Kidney (tissue), 14 donors: ENCODE measurements around the gene TNPO2. TPM values are rescaled to one million over a fixed set of nuclear protein-coding genes. Genes with fewer than 3 reads are reported as not detected.
"Not testable (repeated sequence)": the region's sequence is repeated elsewhere in the genome, so short reads cannot be mapped to it uniquely, and the experiment has no call there.

Source experiments
- DNase-seq, 5 donors: peaks; one replicate each; pipeline ENCODE4 v3.0.0-alpha.2; 2013 to 2020
- FAIRE-seq: peaks from 2 replicates; lab custom pipeline; 2012; peaks lifted over from hg19 to GRCh38; lab: Jason Lieb, UNC
- H3K27ac ChIP-seq, 2 donors: one replicate each; pipeline ENCODE4 v1.7.0; 2013; ENCODE audit warnings: low read depth in 2 of 2, low read length in 2 of 2, inconsistent platforms in 1 of 2
- H3K27me3 ChIP-seq: one replicate; pipeline ENCODE4 v1.7.1; 2013; ENCODE audit warnings: low read length, inconsistent platforms; ENCODE audit not compliant: control insufficient read depth, insufficient read depth
- H3K36me3 ChIP-seq, 3 donors: one replicate each; pipeline versions ENCODE4 v1.7.0 to v1.7.1; 2013; ENCODE audit warnings: low read length in 3 of 3, control low read depth in 1 of 3, inconsistent platforms in 1 of 3; ENCODE audit not compliant: insufficient read depth in 3 of 3, control insufficient read depth in 2 of 3
- H3K4me1 ChIP-seq, 3 donors: one replicate each; pipeline versions ENCODE4 v1.7.0 to v1.7.1; 2013; ENCODE audit warnings: low read length in 3 of 3, inconsistent platforms in 1 of 3, low read depth in 1 of 3; ENCODE audit not compliant: control insufficient read depth in 2 of 3, insufficient read depth in 2 of 3
- H3K4me3 ChIP-seq, 3 donors: one replicate each; pipeline versions ENCODE4 v1.7.0 to v1.8.1; 2013; ENCODE audit warnings: low read length in 3 of 3, control low read depth in 1 of 3, inconsistent platforms in 1 of 3
- H3K9ac ChIP-seq, 3 donors: one replicate each; pipeline versions ENCODE4 v1.7.0 to v1.7.1; 2013; ENCODE audit warnings: low read length in 3 of 3, control low read depth in 1 of 3, inconsistent platforms in 1 of 3
- H3K9me3 ChIP-seq, 3 donors: one replicate each; pipeline versions ENCODE4 v1.7.0 to v1.7.1; 2013; ENCODE audit warnings: low read length in 3 of 3, control low read depth in 1 of 3, inconsistent platforms in 1 of 3; ENCODE audit not compliant: control insufficient read depth in 2 of 3, insufficient read depth in 1 of 3
- intact Hi-C: fragments of 100-400 bp; cut with DNase I; formaldehyde crosslinking; loops from one replicate; pipeline ENCODE4 v1.11.1; 2022
- polyA plus RNA-seq: library from polyadenylated mRNA; stranded (reverse); fragments of 350-450 nt; fragmentation: Illumina TruSeq; extraction: RNeasy Lipid Tissue Mini Kit (QIAGEN cat#74804); gene quantifications from one replicate; pipeline ENCODE4 v1.2.3, GENCODE V29; 2014; ENCODE audit warnings: low read depth, low replicate concordance; ENCODE audit not compliant: insufficient read depth
- total RNA-seq: library from RNA; stranded (reverse); fragmentation: NEBNext Ultra II Directional; extraction: Animal tissue kit (Norgen Biotek cat#: 25700); gene quantifications from one replicate; pipeline ENCODE4 v1.2.1, GENCODE V29; 2021
- TF ChIP-seq, protein P1 (sequence below): IDR thresholded peaks from 3 replicates; pipeline ENCODE4 v1.5.1; 2012; ENCODE audit warnings: mild to moderate bottlenecking, moderate library complexity, borderline replicate concordance; ENCODE audit not compliant: insufficient read depth; ENCODE audit errors: extremely low read depth
- donor health status: control.
- donor health status: control.
- donor health status: control.
- donor health status: control.
- donor health status: control.
- donor health status: DM: yes; HTN: yes; CAD: no.
- donor health status: Normal renal cell carcinoma (clear cell type).

TNPO2 gene
- total and polyA plus RNA-seq, 2 donors from 2014 or later, result 20.5 to 62.7 TPM

DNA sequence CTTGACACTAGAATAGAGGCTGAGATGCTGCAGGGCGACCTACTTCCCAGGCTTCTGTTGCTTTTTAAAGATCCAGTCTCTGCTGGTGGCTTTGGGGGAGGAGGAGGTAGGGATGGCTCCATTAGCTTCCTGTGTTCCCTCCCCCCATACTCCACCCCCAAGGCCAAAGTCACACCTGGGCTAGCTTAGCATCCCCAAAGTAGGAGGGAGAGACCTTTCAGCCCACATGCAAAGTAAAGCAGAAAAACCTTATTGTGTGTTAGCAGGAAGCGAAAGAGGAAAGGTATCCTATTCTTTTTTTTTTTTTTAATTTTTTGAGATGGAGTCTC lies 3.2 kb upstream of the TNPO2 start:
- DNase-seq (no peak), FAIRE-seq (no peak)
- H3K4me3 ChIP-seq, result no peak overlapping the region
- no peak overlapping the region for H3K27ac ChIP-seq
- no peaks in the 10 kb centered on the region for H3K9me3 ChIP-seq
- TF ChIP-seq, protein P1, sequence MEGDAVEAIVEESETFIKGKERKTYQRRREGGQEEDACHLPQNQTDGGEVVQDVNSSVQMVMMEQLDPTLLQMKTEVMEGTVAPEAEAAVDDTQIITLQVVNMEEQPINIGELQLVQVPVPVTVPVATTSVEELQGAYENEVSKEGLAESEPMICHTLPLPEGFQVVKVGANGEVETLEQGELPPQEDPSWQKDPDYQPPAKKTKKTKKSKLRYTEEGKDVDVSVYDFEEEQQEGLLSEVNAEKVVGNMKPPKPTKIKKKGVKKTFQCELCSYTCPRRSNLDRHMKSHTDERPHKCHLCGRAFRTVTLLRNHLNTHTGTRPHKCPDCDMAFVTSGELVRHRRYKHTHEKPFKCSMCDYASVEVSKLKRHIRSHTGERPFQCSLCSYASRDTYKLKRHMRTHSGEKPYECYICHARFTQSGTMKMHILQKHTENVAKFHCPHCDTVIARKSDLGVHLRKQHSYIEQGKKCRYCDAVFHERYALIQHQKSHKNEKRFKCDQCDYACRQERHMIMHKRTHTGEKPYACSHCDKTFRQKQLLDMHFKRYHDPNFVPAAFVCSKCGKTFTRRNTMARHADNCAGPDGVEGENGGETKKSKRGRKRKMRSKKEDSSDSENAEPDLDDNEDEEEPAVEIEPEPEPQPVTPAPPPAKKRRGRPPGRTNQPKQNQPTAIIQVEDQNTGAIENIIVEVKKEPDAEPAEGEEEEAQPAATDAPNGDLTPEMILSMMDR, result no peak
- H3K36me3 ChIP-seq, result peaks cover 4 to 18% (median 11%) of the 10 kb centered on the region in 3 donors
- H3K4me1 ChIP-seq, result peaks cover 0 to 14% (median 9%) of the 10 kb centered on the region in 3 donors
- H3K9ac ChIP-seq, result no peak overlapping the region
- intact Hi-C loops, result no loop called here
- H3K27me3 ChIP-seq, result no peaks in the 10 kb centered on the region

DNA sequence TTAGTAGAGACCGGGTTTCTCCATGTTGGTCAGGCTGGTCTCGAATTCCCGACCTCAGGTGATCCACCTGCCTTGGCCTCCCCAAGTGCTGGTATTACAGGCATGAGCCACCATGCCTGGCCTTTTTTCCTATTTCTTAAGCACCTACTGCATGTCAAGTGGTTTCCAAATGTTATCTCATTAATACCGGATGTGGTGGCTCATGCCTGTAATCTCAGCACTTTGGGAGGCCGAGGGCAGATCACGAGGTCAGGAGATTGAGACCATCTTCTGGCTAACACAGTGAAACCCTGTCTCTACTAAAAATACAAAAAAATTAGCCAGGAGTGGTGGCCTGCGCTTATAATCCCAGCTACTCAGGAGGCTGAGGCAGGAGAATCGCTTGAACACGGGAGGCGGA lies 1.9 kb upstream of the TNPO2 start:
- Histone ChIP-seq H3K4me1 (peaks cover 0 to 18% (median 11%) of the 10 kb centered on the region in 3 donors), H3K36me3 (peaks cover 4 to 14% (median 5%) of the 10 kb centered on the region in 3 donors)
- H3K9me3 ChIP-seq, H3K27ac ChIP-seq, H3K27me3 ChIP-seq, FAIRE-seq, H3K4me3 ChIP-seq, intact Hi-C loops, DNase-seq, H3K9ac ChIP-seq: not testable (repeated sequence)

DNA sequence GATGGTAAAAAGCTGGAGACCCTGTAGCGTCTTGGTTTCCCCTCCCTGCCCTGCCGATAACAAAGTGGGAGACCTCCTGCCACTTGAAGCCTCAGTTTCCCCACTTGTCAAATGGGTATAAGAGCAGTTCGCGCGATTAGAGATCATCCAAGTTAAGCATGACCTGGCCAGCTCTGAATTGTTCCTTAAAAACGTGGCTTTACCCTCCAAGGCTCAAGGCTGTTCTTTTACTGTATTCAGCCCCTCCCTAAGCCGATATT lies 421 bp downstream of the TNPO2 start:
- peaks cover 0 to 22% (median 14%) of the 10 kb centered on the region in 3 donors for H3K4me1 ChIP-seq
- no peaks in the 10 kb centered on the region for H3K9me3 ChIP-seq
- H3K27ac ChIP-seq, result peak overlapping the region; percentile 45 to 59
- intact Hi-C loops, result no loop called here
- H3K27me3 ChIP-seq, result no peaks in the 10 kb centered on the region
- no peak for FAIRE-seq
- TF ChIP-seq, protein P1, result no peak
- peaks cover 4 to 6% (median 5%) of the 10 kb centered on the region in 3 donors for H3K36me3 ChIP-seq
- peak overlapping the region; percentile 62 to 83 (median 71) for H3K4me3 ChIP-seq
- DNase-seq, result no peak
- peak overlapping the region; percentile 50 to 81 (median 81) for H3K9ac ChIP-seq

DNA sequence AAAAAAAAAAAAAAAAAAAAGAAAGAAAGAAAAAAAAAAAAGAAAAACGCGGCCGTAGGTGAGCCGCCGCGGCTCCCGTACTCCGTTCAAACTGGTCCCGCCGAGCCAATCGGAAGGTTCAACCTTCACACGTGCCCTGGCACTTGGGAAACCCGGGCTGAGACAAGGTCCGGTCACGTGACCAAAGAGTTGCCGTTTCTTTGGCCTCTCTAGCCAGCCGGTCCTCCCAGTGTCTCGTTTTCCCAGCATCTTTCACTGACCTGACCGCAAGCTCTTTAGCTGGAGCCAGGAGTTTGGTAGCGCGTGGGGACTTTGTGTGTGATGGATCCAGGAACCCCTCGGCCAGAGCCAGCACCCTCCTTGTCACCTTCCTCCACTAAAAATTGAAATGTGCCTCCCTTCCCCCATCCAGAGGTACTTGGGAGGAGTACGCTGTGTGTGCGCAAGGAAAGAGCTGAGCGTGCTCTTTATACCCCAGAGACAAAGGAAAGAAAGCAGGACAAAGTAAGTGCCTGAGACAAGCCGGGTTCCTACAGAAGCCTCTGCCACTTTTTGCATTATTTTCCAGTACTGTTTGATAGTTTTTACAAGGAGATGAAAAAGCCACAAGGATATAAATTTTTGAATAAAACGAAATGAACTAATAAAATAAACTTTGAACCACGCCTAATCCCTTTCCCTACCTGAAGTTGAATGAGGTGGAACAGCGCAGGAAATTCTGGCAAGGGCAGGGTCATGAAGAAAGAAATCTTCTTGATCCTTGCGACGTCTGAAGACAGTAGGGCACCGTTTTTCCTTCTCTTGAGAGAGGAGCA lies 959 bp downstream of the TNPO2 start:
- H3K36me3 ChIP-seq, result peaks cover 4 to 6% (median 5%) of the 10 kb centered on the region in 3 donors
- DNase-seq (peak; percentile 97 to 100 (median 99)), FAIRE-seq (peak; percentile 82)
- H3K9me3 ChIP-seq, result no peaks in the 10 kb centered on the region
- TF ChIP-seq, protein P1, result no peak
- H3K9ac ChIP-seq, result peak overlapping the region; percentile 50 to 81 (median 81)
- intact Hi-C loops, result no loop called here
- H3K27ac ChIP-seq, result peak overlapping the region; percentile 45 to 89
- H3K27me3 ChIP-seq, result no peaks in the 10 kb centered on the region
- peak overlapping the region; percentile 62 to 83 (median 71) for H3K4me3 ChIP-seq
- peaks cover 0 to 22% (median 14%) of the 10 kb centered on the region in 3 donors for H3K4me1 ChIP-seq
